IMR-90 (cell line): ENCODE results near the gene SLC51A. TPM values are rescaled to one million over a fixed set of nuclear protein-coding genes. Genes with fewer than 3 reads are reported as not detected.

Experiments
- ATAC-seq: fragments of 200-7000 bp; cut with Tn5 transposase; 2 replicates; pipeline ENCODE4 v1.9.1; 2020; ENCODE audit warnings: low read depth, mild to moderate bottlenecking, moderate library complexity
- BruUV-seq: library from RNA; stranded (reverse); fragments of 400-500 nt; replicated peaks from 2 replicates; lab custom pipeline; 2021; lab: Mats Ljungman, UMichigan
- CTCF ChIA-PET: fragments of 300-600 bp; formaldehyde crosslinking; extraction: SDS; loops from one replicate; lab custom pipeline; 2021; ENCODE audit warnings: antibody characterized with exemption; lab: Yijun Ruan, JAX
- POLR2A ChIA-PET: fragments of 300-600 bp; sonication (Branson Sonifier 250); formaldehyde crosslinking; loops from one replicate; lab custom pipeline; 2022; ENCODE audit warnings: antibody characterized with exemption; ENCODE audit not compliant: unreplicated experiment; lab: Charles Lee
- DNase-seq: peaks from one replicate; pipeline ENCODE4 v3.0.0; 2013
- H2AFZ ChIP-seq: replicated peaks from 2 replicates; pipeline ENCODE3; 2013; ENCODE audit warnings: low read length, mild to moderate bottlenecking; ENCODE audit not compliant: poor library complexity
- H2AK5ac ChIP-seq: 2 replicates; pipeline ENCODE4 v1.6.1; 2013; ENCODE audit warnings: low read depth, low read length, inconsistent platforms
- H2AK9ac ChIP-seq: replicated peaks from 2 replicates; pipeline ENCODE3; 2013; ENCODE audit warnings: mild to moderate bottlenecking, low read depth, low read length, moderate library complexity; ENCODE audit not compliant: poor library complexity
- H2BK120ac ChIP-seq: 2 replicates; pipeline ENCODE4 v1.6.1; 2013; ENCODE audit warnings: low read depth, low read length, inconsistent platforms
- H2BK15ac ChIP-seq: 3 replicates; pipeline ENCODE4 v1.6.1; 2013; ENCODE audit warnings: low read depth, low read length, inconsistent platforms
- H2BK20ac ChIP-seq: 2 replicates; pipeline ENCODE4 v1.6.1; 2013; ENCODE audit warnings: low read depth, mild to moderate bottlenecking, inconsistent platforms, low read length, moderate library complexity
- H2BK5ac ChIP-seq: 2 replicates; pipeline ENCODE4 v1.6.1; 2013; ENCODE audit warnings: mild to moderate bottlenecking, low read depth, low read length, inconsistent platforms; ENCODE audit not compliant: poor library complexity, severe bottlenecking
- H3K14ac ChIP-seq: replicated peaks from 2 replicates; pipeline ENCODE4 v1.6.1; 2013; ENCODE audit warnings: low read depth, low read length, inconsistent platforms
- H3K18ac ChIP-seq: 2 replicates; pipeline ENCODE4 v1.6.1; 2013; ENCODE audit warnings: low read depth, low read length, control low read depth
- H3K23ac ChIP-seq: 2 replicates; pipeline ENCODE4 v1.6.1; 2013; ENCODE audit warnings: low read depth, low read length, inconsistent platforms
- H3K27ac ChIP-seq: 2 replicates; pipeline ENCODE4 v1.5.1; 2013; ENCODE audit warnings: mild to moderate bottlenecking, control low read depth, low read length; ENCODE audit not compliant: insufficient read depth
- H3K27me3 ChIP-seq: 2 replicates; pipeline ENCODE4 v1.6.1; 2013; ENCODE audit warnings: low read length; ENCODE audit not compliant: control insufficient read depth, insufficient read depth
- H3K36me3 ChIP-seq: 2 replicates; pipeline ENCODE4 v1.6.1; 2013; ENCODE audit warnings: low read length, mixed read lengths; ENCODE audit not compliant: control insufficient read depth, insufficient read depth
- H3K4ac ChIP-seq: 2 replicates; pipeline ENCODE4 v1.6.1; 2013; ENCODE audit warnings: low read depth, low read length, inconsistent platforms
- H3K4me1 ChIP-seq: 2 replicates; pipeline ENCODE4 v1.6.1; 2013; ENCODE audit warnings: low read length, mixed read lengths; ENCODE audit not compliant: control insufficient read depth, insufficient read depth
- H3K4me2 ChIP-seq: 2 replicates; pipeline ENCODE4 v1.6.1; 2013; ENCODE audit warnings: low read depth, mild to moderate bottlenecking, control low read depth, low read length, moderate library complexity
- H3K4me3 ChIP-seq: 2 replicates; pipeline ENCODE4 v1.5.1; 2013; ENCODE audit warnings: low read depth, mild to moderate bottlenecking, control low read depth, low read length, moderate library complexity; ENCODE audit not compliant: insufficient read depth
- H3K56ac ChIP-seq: 2 replicates; pipeline ENCODE4 v1.6.1; 2013; ENCODE audit warnings: low read length, inconsistent platforms; ENCODE audit not compliant: insufficient read depth; ENCODE audit errors: extremely low read depth
- H3K79me1 ChIP-seq, 2 experiments: 2 replicates each; pipeline ENCODE4 v1.6.1; 2013; ENCODE audit warnings: low read length in 2 of 2, inconsistent platforms in 1 of 2, low read depth in 1 of 2
- H3K9ac ChIP-seq: 2 replicates; pipeline ENCODE4 v1.6.1; 2013; ENCODE audit warnings: low read depth, low read length, control low read depth
- H3K9me1 ChIP-seq: 2 replicates; pipeline ENCODE4 v1.6.1; 2013; ENCODE audit warnings: low read length, inconsistent platforms; ENCODE audit not compliant: insufficient read depth
- H3K9me3 ChIP-seq: 2 replicates; pipeline ENCODE4 v1.6.1; 2013; ENCODE audit warnings: low read length; ENCODE audit not compliant: control insufficient read depth, insufficient read depth
- H4K20me1 ChIP-seq: 2 replicates; pipeline ENCODE4 v1.6.1; 2013; ENCODE audit warnings: low read length, inconsistent platforms; ENCODE audit not compliant: insufficient read depth
- H4K5ac ChIP-seq: 2 replicates; pipeline ENCODE4 v1.6.1; 2013; ENCODE audit warnings: mild to moderate bottlenecking, low read depth, low read length, control low read depth
- H4K8ac ChIP-seq, 2 experiments: 2 replicates each; pipeline ENCODE4 v1.6.1; 2013; ENCODE audit warnings: low read depth in 2 of 2, low read length in 2 of 2, control low read depth in 1 of 2, inconsistent platforms in 1 of 2
- H4K91ac ChIP-seq: 2 replicates; pipeline ENCODE4 v1.6.1; 2013; ENCODE audit warnings: low read depth, low read length, inconsistent platforms; ENCODE audit not compliant: insufficient read depth
- BHLHE40 ChIP-seq: fragments of 150-350 bp; IDR thresholded peaks from 2 replicates; pipeline ENCODE4 v1.6.1; 2016; ENCODE audit warnings: mild to moderate bottlenecking, low read depth, low read length
- CEBPB ChIP-seq: IDR thresholded peaks from 2 replicates; pipeline ENCODE4 v1.6.1; 2012; ENCODE audit warnings: low read depth, low read length, improper control_type of control experiment
- CHD1 ChIP-seq: IDR thresholded peaks from 2 replicates; pipeline ENCODE4 v1.6.1; 2012; ENCODE audit warnings: low read depth, low read length, improper control_type of control experiment
- CTCF ChIP-seq: conservative IDR thresholded peaks from 2 replicates; pipeline ENCODE4 v1.5.1; 2012; ENCODE audit warnings: mild to moderate bottlenecking, low read depth, low read length, improper control_type of control experiment
- ELK1 ChIP-seq: fragments of 150-350 bp; IDR thresholded peaks from 2 replicates; pipeline ENCODE4 v1.6.1; 2016; ENCODE audit warnings: low read depth, mild to moderate bottlenecking, low read length, moderate library complexity, borderline replicate concordance
- FOS ChIP-seq: fragments of 150-350 bp; IDR thresholded peaks from 2 replicates; pipeline ENCODE4 v1.6.1; 2016; ENCODE audit warnings: low read depth, low read length
- MAFK ChIP-seq: IDR thresholded peaks from 2 replicates; pipeline ENCODE4 v1.6.1; 2012; ENCODE audit warnings: low read depth, low read length, improper control_type of control experiment
- MAZ ChIP-seq: IDR thresholded peaks from 2 replicates; pipeline ENCODE4 v1.6.1; 2012; ENCODE audit warnings: low read depth, mild to moderate bottlenecking, low read length, improper control_type of control experiment, moderate library complexity, borderline replicate concordance
- MXI1 ChIP-seq: IDR thresholded peaks from 2 replicates; pipeline ENCODE4 v1.6.1; 2012; ENCODE audit warnings: low read depth, mild to moderate bottlenecking, low read length, moderate library complexity, borderline replicate concordance
- NFE2L2 ChIP-seq: fragments of 150-350 bp; IDR thresholded peaks from 2 replicates; pipeline ENCODE4 v1.6.1; 2016; ENCODE audit warnings: low read depth, mild to moderate bottlenecking, low read length
- POLR2A ChIP-seq: IDR thresholded peaks from 2 replicates; pipeline ENCODE4 v1.6.1; 2012; ENCODE audit warnings: mild to moderate bottlenecking, low read depth, low read length
- RAD21 ChIP-seq: IDR thresholded peaks from 2 replicates; pipeline ENCODE4 v1.6.1; 2012; ENCODE audit warnings: low read length, improper control_type of control experiment
- RCOR1 ChIP-seq: IDR thresholded peaks from 2 replicates; pipeline ENCODE4 v1.6.1; 2012; ENCODE audit warnings: mild to moderate bottlenecking, low read length, improper control_type of control experiment; ENCODE audit not compliant: insufficient replicate concordance
- RFX5 ChIP-seq: IDR thresholded peaks from 2 replicates; pipeline ENCODE4 v1.8.0; 2012; ENCODE audit warnings: low read depth, mild to moderate bottlenecking, low read length, moderate library complexity
- SMC3 ChIP-seq: fragments of 150-350 bp; IDR thresholded peaks from 2 replicates; pipeline ENCODE4 v1.6.1; 2016; ENCODE audit warnings: low read depth, mild to moderate bottlenecking, antibody characterized with exemption, low read length, moderate library complexity
- USF2 ChIP-seq: fragments of 150-350 bp; IDR thresholded peaks from 2 replicates; pipeline ENCODE4 v1.6.1; 2017; ENCODE audit warnings: mild to moderate bottlenecking, antibody characterized with exemption, low read length, low read depth
- WGBS, 2 experiments: methylation state at CpG; one replicate each; pipeline versions ENCODE4 v1.1.5 to v1.1.7; 2013; ENCODE audit warnings: missing lambda C conversion rate in 2 of 2; ENCODE audit not compliant: insufficient read length in 1 of 2; ENCODE audit errors: extremely low coverage in 2 of 2; 5-methylcytosine and 5-hydroxymethylcytosine counted together
- dilution Hi-C: fragments of 300-500 bp; cut with HindIII; formaldehyde crosslinking; loops from one replicate; pipeline ENCODE4 v1.14.3; 2018; ENCODE audit warnings: low sequenced_read_pairs; ENCODE audit not compliant: unreplicated experiment
- in situ Hi-C: fragments of 300-500 bp; cut with MboI; formaldehyde crosslinking; loops from 3 replicates; pipeline ENCODE4 v1.14.3; 2019; ENCODE audit warnings: low sequenced_read_pairs, inconsistent platforms, mixed read lengths
- intact Hi-C: fragments of 100-400 bp; cut with micrococcal nuclease; formaldehyde crosslinking; loops from 2 replicates; pipeline ENCODE4 v1.10.0; 2022
- polyA plus RNA-seq, 3 experiments: library from polyadenylated mRNA; depleted of rRNA; stranded (reverse); fragments of >200 nt; gene quantifications; 2 replicates each; pipeline ENCODE4 v1.2.3, GENCODE V29; 2012; ENCODE audit warnings: low replicate concordance in 1 of 3
- total RNA-seq: library from RNA; depleted of rRNA; stranded (reverse); fragments of >200 nt; gene quantifications from 2 replicates; pipeline ENCODE4 v1.2.3, GENCODE V29; 2012

The SLC51A gene
- total and polyA plus RNA-seq, 2 of the 4 experiments (the other 2 are of a cell fraction): not detected

GRCh38 chr3:196181127-196181546 lies 35.2 kb upstream of the SLC51A start:
- H4K20me1 ChIP-seq: no peaks in the 10 kb centered on the region
- H3K9me1 ChIP-seq: no peaks in the 10 kb centered on the region
- H3K27ac ChIP-seq: no peak overlapping the region
- H3K14ac ChIP-seq: no peak overlapping the region
- no peak overlapping the region for H3K23ac ChIP-seq
- WGBS, 2 experiments: 69% methylated on average over 4 of the region's 10 CpGs; no CpG with 5 or more reads in 1 of the 2 experiments
- no peak overlapping the region for H4K8ac ChIP-seq
- no peak overlapping the region for H3K4me3 ChIP-seq
- H3K18ac ChIP-seq: no peak overlapping the region
- H2AK5ac ChIP-seq: no peak overlapping the region
- peaks cover 3% of the 10 kb centered on the region; the same call in 1 of the 2 replicates for H3K4me1 ChIP-seq
- ATAC-seq (no peak), DNase-seq (no peak)
- ChIA-PET POLR2A (no interaction called here), CTCF (no interaction called here)
- no peaks in the 10 kb centered on the region for H3K36me3 ChIP-seq
- no peak overlapping the region for H2BK5ac ChIP-seq
- no peak overlapping the region for H3K4me2 ChIP-seq
- no peak overlapping the region for H2BK20ac ChIP-seq
- no peak overlapping the region for H3K9ac ChIP-seq
- no peak overlapping the region for H2AK9ac ChIP-seq
- no peaks in the 10 kb centered on the region for H3K79me1 ChIP-seq
- no peak overlapping the region for H2BK15ac ChIP-seq
- no peak overlapping the region for H2BK120ac ChIP-seq
- dilution Hi-C loops (loop anchor here (25.0 kb wide), 1 partner anchor 119 kb away; no protein-coding TSS in a partner anchor), intact Hi-C loops (no loop called here), in situ Hi-C loops (no loop called here)
- TF ChIP-seq CHD1 (no peak), MXI1 (no peak), MAZ (no peak), ELK1 (no peak), USF2 (no peak), POLR2A (no peak), RCOR1 (no peak), CTCF (no peak), NFE2L2 (no peak), RAD21 (no peak), RFX5 (no peak), BHLHE40 (no peak), CEBPB (no peak), SMC3 (no peak), FOS (no peak), MAFK (no peak)
- H4K91ac ChIP-seq: no peak overlapping the region
- H3K9me3 ChIP-seq: no peaks in the 10 kb centered on the region
- no peak overlapping the region for H3K4ac ChIP-seq
- no TSS peak for BruUV-seq
- H4K5ac ChIP-seq: no peak overlapping the region
- H3K56ac ChIP-seq: no peak overlapping the region
- H2AFZ ChIP-seq: no peak overlapping the region
- 0 out of 2 replicates have a peak, but pooled peaks cover 2% of the 10 kb centered on the region for H3K27me3 ChIP-seq
